Large intestine (tissue), 3 donors: ENCODE results near the gene NFIX. TPM values are rescaled to one million over a fixed set of nuclear protein-coding genes. Genes with fewer than 3 reads are reported as not detected.
A peak's percentile ranks its signal among the peaks of the same experiment; 100 is the strongest.

Experiments used
- DNase-seq, 2 donors: peaks; one replicate each; pipeline versions ENCODE4 v3.0.0 to v3.0.0-alpha.2; 2013
- H3K27ac ChIP-seq: one replicate; pipeline ENCODE4 v1.5.1; 2013; ENCODE audit warnings: low read length
- H3K27me3 ChIP-seq: 2 replicates; pipeline ENCODE4 v1.6.1; 2013; ENCODE audit warnings: low read length; ENCODE audit not compliant: control insufficient read depth, insufficient read depth
- H3K36me3 ChIP-seq: 2 replicates; pipeline ENCODE4 v1.6.1; 2013; ENCODE audit warnings: low read length; ENCODE audit not compliant: control insufficient read depth, insufficient read depth
- H3K4me1 ChIP-seq: one replicate; pipeline ENCODE4 v1.6.1; 2013; ENCODE audit warnings: low read length; ENCODE audit not compliant: control insufficient read depth, insufficient read depth
- H3K4me3 ChIP-seq: one replicate; pipeline ENCODE4 v1.5.1; 2013; ENCODE audit warnings: low read length
- H3K9me3 ChIP-seq: one replicate; pipeline ENCODE4 v1.6.1; 2013; ENCODE audit warnings: mild to moderate bottlenecking, low read depth, low read length, moderate library complexity; ENCODE audit not compliant: control insufficient read depth
- WGBS: methylation state at CpG from one replicate; pipeline ENCODE4 v1.1.5; 2013; ENCODE audit warnings: low lambda C conversion rate; ENCODE audit not compliant: insufficient coverage; 5-methylcytosine and 5-hydroxymethylcytosine counted together
- polyA plus RNA-seq: library from polyadenylated mRNA; unstranded; fragments of 120-200 nt; gene quantifications from one replicate; pipeline ENCODE4 v1.2.1, GENCODE V29; 2013

Gene NFIX
- polyA plus RNA-seq, 1 donor: 20.2 TPM

DNA sequence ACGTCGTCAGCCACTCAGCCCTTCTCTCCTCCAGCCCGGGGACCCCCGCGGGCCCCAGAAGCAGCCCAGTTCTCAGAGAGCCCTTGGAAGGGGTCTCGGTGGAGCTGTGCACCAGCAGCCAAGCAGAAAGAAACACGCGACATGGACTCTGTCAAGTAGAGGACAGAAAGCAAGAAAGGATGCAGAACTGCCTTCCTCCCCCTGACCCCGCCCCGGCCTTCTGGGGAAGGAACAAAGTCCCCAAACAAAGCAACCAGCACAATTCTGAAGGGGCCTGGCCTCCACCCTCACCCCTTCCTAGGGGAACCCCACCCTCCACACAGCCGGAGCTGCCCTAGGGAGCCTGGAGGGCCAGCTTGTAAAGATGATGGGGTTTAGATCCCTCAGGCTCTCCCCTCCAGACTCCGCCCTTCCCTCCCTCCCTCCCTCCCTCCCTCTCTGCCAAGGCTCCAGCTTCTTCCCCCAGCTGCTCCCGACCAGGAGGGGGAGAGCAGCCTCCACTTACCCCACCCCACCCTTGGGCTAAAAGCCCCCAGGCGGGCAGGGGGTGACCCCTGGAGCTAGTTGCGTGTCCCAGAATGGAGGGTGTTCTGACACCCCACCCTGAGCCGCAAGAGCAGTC lies 99.6 kb downstream of the NFIX start:
- DNase-seq: no peak
- WGBS: no CpG with 5 or more reads among the region's 16 CpGs
- H3K9me3 ChIP-seq: peaks cover 18% of the 10 kb centered on the region
- peaks cover 4% of the 10 kb centered on the region for H3K36me3 ChIP-seq
- peaks cover 76% of the 10 kb centered on the region for H3K27me3 ChIP-seq
- H3K4me1 ChIP-seq: peaks cover 39% of the 10 kb centered on the region
- no peak overlapping the region for H3K27ac ChIP-seq
- H3K4me3 ChIP-seq: no peak overlapping the region

DNA sequence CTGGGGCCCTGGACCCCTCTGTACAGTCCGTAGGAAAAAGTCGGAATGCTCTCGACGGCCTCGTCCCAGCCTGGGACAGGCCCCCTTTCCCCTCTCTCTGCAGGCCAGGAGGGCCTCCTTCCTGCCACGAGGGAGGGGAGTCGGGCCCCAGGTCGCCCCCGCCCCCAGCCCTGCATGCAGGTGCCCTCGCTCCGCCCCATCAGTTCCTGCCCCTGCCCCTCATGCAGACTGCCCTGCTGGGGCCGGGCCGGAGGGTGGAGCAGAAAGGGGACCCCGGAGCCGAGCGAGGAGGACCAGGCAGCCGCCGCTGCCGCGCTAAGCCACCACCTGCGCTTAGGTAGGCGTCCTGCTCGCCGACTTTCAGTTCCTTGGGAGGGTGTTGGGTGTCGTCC lies 100.1 kb downstream of the NFIX start:
- WGBS: no CpG with 5 or more reads among the region's 25 CpGs
- Histone ChIP-seq H3K27ac (no peak overlapping the region), H3K36me3 (peaks cover 4% of the 10 kb centered on the region), H3K4me3 (no peak overlapping the region), H3K9me3 (peaks cover 18% of the 10 kb centered on the region), H3K4me1 (peaks cover 39% of the 10 kb centered on the region), H3K27me3 (peaks cover 81% of the 10 kb centered on the region)
- no peak for DNase-seq

DNA sequence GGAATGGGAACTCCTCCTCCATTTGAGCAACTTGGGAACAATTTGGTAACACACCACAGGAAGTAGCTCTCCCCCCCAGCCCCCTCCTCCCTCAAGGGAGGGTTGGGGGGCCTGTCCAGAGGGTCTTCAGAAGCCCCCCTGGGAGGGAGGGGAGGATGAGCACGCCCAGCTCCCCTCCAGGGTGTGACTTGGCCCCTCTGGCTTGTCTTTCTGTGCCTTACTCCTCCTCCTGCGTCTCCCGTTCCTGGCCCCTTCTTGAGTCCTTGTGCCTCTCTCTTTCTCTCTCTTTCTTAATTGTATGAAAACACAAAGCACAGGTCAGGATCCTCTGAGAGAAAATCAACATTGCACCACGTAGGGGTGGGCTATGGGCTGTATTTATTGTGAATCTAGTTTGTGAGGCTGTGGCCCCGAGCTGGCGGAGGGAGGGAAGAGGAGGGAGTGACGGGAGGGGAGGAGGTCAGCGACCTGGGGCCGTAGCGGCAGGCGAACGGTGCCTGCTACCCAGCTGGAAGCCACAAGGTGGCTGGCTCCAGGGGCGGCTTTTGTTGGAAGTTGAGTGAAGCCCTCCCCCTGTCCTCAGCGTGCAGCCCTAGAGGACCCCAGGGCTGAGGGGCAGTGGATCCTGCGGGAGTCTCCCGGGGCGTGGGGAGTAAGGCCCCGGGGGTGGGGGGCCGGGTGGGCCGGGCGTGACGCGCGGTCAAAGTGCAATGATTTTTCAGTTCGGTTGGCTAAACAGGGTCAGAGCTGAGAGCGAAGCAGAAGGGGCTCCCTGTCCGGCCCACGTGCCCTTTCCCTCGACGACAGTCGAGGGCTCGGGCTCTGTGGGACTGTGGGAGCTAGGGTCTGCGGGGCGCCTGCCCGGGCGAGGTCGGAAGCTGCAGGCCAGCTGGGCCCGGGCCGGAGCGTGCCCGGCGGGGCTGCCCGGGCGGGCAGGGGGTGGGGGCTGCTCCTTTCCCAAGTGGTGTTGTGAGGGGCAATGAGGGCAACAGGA lies 101.0 kb downstream of the NFIX start:
- Histone ChIP-seq H3K4me1 (peaks cover 39% of the 10 kb centered on the region), H3K27me3 (peaks cover 86% of the 10 kb centered on the region), H3K36me3 (peaks cover 4% of the 10 kb centered on the region), H3K4me3 (no peak overlapping the region), H3K9me3 (peaks cover 18% of the 10 kb centered on the region), H3K27ac (no peak overlapping the region)
- peak in 1 of 2 donors; percentile 42 for DNase-seq
- WGBS: no CpG with 5 or more reads among the region's 44 CpGs

DNA sequence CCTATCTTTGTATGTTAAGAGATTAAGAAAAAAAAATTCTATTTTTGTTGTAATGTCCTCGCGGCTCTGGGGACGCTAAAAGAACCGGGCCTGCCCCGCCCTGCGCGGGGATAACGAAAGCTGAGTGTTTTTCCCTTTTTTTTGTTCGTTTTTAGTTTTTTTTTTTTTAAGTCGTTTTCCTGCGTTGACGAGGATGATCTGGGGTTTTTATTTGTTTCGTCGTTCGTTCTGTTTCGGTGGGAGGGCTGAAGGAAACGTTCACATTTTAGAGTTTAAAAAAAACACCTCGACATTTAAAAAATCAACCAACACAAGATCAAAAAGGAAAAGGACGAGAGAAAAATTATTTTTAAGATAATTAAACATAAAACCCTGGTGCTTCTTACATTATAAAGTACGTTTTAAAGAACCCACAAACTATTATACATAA lies 101.8 kb downstream of the NFIX start:
- Histone ChIP-seq H3K27ac (no peak overlapping the region), H3K9me3 (peaks cover 18% of the 10 kb centered on the region), H3K4me3 (no peak overlapping the region), H3K27me3 (peaks cover 86% of the 10 kb centered on the region), H3K36me3 (peaks cover 4% of the 10 kb centered on the region), H3K4me1 (peaks cover 33% of the 10 kb centered on the region)
- WGBS: 16% methylated on average over 17 of the region's 20 CpGs
- DNase-seq: no peak

DNA sequence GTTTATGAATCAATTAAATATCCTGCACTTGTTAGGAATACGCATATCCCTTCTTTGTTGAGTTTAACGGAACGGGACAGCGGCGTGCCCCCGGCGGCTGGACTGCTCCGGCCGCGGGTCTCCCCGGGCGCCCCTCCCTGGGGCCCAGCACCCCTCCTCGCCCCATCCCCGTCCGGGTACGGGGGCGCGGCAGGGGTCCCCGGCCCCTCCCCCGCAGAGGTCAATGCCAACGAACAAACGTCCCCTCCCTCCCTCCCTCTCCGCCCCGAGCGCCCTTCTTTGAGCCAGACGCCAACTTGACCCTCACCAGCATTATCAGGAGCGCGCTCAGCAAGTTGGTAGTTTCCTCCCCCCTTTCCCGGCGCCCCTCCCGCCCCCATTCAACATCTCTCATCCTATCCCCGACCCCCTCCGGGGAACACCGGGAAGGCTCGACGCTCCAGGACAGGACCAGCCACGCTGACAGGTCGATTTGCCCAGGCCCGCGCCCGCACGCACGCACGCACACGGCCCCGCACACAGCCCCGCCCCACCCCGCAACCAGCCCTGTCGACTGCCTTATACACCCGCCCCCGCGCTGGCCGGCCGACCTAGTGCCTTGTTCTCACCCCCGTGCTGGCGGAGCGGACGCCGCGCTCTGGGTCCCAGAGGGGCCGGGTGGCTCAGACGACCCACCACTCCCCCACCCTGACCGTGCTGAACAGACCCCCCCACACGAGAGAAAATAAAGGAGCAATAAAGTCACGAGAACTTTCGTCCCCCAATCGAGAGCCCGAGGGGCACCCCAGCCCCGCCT lies 102.4 kb downstream of the NFIX start:
- Histone ChIP-seq H3K4me3 (no peak overlapping the region), H3K4me1 (peaks cover 38% of the 10 kb centered on the region)

DNA sequence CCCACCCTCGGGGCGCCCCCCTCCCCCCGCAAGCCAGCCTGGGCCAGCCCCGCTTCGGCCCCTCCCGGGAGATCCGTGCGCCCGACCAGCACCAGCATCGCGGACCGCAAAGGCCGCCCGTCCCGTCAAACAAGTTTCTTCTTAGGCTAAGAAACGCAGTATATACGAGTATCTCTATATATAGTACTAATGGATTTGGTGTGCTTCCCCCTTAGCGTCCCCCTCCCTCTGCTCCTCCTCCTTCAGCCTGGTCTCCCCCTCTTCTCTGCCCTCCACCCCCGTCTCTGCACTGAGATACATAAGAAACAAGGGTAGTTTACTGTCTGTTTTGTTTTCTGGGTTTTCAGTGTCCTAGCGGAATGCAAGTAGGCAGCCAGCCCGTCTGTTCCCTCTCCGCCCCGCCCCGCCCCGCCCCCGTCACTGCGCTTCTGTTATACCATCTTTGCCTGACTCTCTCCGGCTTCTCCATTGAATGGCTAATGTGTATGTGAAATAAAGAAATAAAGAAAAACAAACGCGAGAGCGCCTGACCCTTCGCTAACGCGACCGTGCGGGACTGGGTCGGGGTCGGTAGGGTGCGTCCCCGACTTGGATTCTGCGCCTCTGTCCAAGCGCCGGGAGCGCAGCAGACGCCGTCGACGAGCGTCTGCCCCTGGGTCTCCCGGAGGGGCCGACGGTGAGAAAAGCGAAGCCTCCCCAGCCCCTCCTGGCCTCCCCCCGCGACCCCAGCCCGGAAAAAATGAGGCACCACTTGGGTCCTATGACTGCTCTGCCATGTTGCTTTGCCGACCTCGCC lies 103.2 kb downstream of the NFIX start:
- H3K4me3 ChIP-seq: peak overlapping the region; percentile 26
- no CpG with 5 or more reads among the region's 58 CpGs for WGBS
- peaks cover 18% of the 10 kb centered on the region for H3K9me3 ChIP-seq
- H3K4me1 ChIP-seq: peaks cover 43% of the 10 kb centered on the region
- no peak overlapping the region for H3K27ac ChIP-seq
- peaks cover 4% of the 10 kb centered on the region for H3K36me3 ChIP-seq
- H3K27me3 ChIP-seq: peaks cover 90% of the 10 kb centered on the region
- peak in 1 of 2 donors; percentile 42 for DNase-seq

More for the DNA sequence above, 102.4 kb downstream of the NFIX start:
- DNase-seq: no peak
- WGBS: 0% methylated on average over 1 of the region's 69 CpGs
- Histone ChIP-seq H3K27ac (no peak overlapping the region), H3K9me3 (peaks cover 18% of the 10 kb centered on the region), H3K27me3 (peaks cover 86% of the 10 kb centered on the region), H3K36me3 (peaks cover 4% of the 10 kb centered on the region)

DNA sequence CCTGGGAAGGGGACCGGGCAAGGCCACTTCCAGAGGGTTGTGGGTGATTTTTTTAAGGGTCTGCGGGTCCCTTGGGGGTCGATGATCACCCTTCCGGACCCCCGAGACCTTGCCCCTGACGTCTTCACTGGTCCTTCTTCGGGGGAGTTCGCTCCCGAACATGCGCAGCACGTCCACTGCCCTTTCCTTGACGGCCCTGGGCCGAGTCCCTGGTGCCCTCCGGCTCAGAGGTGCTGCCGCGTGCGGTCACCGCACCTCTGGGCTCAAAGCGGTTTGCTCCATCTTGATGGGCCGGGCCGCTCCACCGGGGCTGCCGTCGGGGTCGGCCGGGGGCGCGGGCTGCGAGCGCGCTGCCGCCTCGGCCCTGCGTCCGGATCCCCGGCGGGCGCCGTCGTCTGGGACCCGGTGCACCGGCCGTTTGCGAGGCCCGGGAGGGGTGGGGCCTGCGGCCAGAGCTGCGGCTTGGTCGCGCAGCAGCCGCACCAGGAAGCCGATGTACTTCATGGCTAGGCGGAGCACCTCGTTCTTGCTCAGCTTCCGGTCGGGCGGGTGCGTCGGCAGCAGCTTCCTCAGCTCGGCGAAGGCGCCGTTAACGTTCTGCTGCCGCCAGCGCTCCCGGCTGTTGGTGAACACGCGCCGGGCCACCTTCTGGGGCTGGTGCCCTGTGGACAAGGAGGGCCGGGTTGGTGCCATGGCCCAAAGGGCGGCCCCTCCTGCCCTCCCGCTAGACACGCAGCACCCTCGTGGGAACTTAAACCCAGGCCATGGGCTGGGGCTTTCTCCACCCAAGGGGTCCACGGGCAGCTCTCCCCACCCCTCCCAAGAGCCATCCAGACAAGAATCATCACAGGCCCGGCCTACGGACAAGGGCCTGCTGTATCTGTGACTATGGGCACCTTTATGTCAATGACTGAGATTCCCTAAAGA lies 104.1 kb downstream of the NFIX start:
- H3K27ac ChIP-seq: no peak overlapping the region
- H3K27me3 ChIP-seq: peaks cover 85% of the 10 kb centered on the region
- WGBS: no CpG with 5 or more reads among the region's 77 CpGs
- peaks cover 4% of the 10 kb centered on the region for H3K36me3 ChIP-seq
- H3K4me1 ChIP-seq: peaks cover 36% of the 10 kb centered on the region
- DNase-seq: peak in 1 of 2 donors; percentile 74
- peaks cover 19% of the 10 kb centered on the region for H3K9me3 ChIP-seq
- H3K4me3 ChIP-seq: peak overlapping the region; percentile 26

DNA sequence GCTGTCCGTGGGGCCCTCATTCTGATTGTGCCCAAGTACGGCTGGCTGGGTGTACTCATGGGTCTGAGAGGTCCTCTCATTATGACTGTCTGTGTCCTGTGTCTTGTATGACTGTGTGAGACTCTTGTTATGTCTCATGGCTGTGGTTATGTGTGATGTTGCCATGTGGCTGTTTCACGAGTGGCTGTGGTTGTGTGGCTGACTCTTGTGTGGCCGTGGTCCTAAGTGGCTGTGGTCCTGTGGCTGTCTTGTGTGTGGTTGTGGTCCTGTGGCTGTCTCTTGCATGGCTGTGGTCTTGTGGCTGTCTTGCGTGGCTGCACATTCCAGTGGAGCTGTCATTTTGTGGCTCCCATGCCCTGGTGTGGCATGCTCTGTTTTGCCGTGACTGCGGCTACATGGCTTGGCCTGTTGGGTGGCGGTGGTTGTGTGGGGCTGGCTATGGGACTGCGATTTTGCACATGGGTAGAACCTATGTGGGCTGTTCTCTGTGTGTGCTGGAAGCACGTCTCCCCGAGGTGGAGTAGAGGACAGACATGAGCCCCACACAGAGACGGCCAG lies 104.8 kb downstream of the NFIX start:
- H3K4me3 ChIP-seq: no peak overlapping the region

More for the DNA sequence above, 104.8 kb downstream of the NFIX start:
- Histone ChIP-seq H3K27ac (no peak overlapping the region), H3K4me1 (peaks cover 34% of the 10 kb centered on the region), H3K36me3 (peaks cover 4% of the 10 kb centered on the region), H3K27me3 (peaks cover 77% of the 10 kb centered on the region), H3K9me3 (peaks cover 21% of the 10 kb centered on the region)
- no CpG with 5 or more reads among the region's 12 CpGs for WGBS
- DNase-seq: no peak
